Stimulated activated CD4-positive, alpha-beta T cell treated with anti-CD3 and anti-CD28 coated beads, Interleukin-1b, Interleukin-23, amount 100 ng/mL, for 24 hours (primary cell): ENCODE results near the gene SYT12.

Source experiments
- DNase-seq, 4 experiments: peaks; one replicate each; pipeline ENCODE4 v3.0.0-alpha.2; 2020; ENCODE audit warnings: low read depth in 4 of 4, low spot score in 1 of 4

Gene SYT12

GRCh38 chr11:67027943-67028542 is 5.1 kb downstream of the SYT12 start:
- DNase-seq, result no peak

DNA sequence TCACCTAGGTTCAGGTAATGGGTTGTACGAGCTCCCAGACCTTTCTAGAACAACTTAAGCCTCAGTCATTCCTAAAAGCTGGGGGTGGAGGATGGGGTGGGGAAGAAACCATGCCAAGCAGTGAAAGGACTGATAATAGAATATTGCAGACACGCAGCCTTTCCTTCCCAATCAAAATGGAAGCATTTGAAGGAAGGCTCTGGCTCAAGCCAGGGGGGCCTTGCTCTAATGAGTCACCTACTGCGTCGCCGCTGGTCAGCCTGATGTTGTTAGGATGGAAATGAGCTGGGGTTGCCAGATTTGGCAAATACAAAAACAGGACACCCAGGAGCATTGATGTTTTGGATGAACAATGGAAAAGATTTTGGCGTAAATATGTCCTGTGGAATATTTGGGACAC is 6.2 kb downstream of the SYT12 start:
- DNase-seq, result no peak

DNA sequence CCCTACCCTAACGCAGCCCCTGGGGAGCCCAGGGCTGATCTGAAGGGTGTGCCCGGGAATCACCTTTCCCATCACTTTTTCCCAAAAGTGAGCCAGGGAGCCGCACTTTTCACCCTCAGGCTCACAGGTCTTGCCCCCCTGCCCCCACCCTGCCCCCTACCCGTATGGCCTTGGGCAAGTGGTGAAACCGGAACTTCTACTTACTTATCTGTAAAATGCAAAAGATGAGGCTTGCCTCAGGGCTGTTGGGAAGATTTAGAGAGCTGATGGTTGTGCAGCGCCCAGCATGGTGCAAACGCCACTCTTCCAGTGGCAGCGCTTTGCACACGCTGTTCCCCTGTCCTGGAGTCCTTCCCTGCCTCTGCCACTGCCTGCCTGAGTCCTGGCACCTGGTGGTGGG is 8.0 kb downstream of the SYT12 start:
- no peak for DNase-seq

- DNase-seq, result no peak
These were observed 9.0 kb downstream of the SYT12 start for GRCh38 chr11:67031791-67032561.

GRCh38 chr11:67032830-67033551 is 10.1 kb downstream of the SYT12 start:
- DNase-seq, result no peak

DNA sequence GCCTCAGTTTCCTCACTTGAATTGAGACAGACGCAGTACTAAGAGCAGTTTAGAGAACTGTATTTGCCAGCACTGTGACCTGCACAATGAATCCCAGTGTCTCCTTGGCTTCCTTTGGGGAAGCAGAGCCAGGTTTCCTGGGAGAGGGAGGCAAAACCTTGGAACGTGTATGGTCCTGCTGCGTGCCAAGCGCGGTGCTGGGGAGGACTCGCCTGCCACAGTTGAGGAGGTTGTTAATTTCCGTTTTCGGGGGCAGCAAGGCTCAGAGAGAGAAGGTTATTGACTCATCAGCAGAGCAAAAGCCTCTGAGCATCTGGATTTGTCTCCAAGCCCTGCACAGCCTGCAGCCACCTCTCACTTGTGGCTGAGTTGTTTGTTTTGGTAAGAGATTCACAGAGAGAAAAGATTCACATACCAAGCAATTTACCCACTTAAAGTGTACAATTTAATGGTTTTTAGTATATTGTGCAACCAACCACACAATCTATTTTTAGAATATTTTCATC is 10.8 kb downstream of the SYT12 start:
- no peak for DNase-seq

- no peak for DNase-seq
These were observed 11.4 kb downstream of the SYT12 start for GRCh38 chr11:67034350-67034749.

DNA sequence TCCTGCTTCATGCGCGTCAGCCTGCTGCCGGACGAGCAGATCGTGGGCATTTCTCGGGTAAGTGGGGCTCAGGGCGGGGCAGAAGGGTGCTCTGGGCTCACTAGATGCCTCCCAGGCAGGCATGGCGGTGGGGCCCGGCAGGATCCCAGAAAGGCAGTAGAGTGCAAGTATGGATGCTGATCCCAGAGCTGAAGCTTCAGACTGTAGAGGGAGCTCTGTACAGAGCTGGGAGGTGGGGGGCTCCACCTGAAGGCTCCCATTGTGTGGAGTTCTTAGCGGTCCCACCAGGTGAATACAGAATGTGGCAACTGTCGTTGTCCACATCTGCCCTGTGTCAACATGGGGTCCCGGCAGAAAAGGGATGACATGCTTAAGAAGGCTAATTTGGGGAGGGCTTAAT is 17.2 kb downstream of the SYT12 start:
- no peak for DNase-seq

DNA sequence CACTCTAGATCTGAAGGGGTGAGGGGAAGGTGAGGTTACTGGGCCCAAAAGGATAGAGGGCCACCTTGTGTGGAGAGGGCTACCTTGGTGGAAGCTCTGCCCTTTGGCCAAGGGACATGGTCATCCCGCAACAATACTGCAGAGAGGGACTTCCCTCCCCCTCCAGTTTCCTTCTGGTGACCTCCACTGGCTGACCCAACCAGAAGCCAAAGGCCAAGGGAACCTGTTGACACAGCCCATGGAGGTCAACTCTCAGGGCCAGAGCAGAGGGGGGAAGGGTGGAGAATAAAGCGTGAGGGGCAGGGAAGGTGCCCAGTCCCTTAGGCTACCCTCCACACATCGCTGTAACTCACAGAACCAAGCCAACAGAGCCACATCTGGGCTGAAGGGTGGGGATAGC is 18.7 kb downstream of the SYT12 start:
- no peak for DNase-seq

- no peak for DNase-seq
These were observed 20.8 kb downstream of the SYT12 start for GRCh38 chr11:67043572-67044349.

DNA sequence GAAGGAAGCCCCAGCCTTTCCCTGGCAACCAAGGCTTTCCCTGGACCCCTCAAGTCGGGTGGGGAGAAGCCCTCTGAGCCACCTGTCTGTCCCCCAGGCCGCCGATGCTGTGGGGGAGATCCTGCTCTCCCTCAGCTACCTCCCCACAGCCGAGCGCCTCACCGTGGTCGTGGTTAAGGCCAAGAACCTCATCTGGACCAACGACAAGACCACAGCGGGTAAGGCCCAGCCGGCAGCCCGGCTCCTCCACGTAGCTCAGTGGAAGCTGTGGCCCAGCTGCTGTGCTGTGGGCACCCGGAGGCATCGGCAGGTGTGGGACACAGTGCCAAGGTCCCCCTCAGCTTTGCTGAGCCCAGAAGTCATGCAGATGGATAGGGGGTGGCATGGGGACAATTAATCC is 21.6 kb downstream of the SYT12 start:
- no peak for DNase-seq

GRCh38 chr11:67045314-67045713 is 22.4 kb downstream of the SYT12 start:
- DNase-seq, result no peak

DNA sequence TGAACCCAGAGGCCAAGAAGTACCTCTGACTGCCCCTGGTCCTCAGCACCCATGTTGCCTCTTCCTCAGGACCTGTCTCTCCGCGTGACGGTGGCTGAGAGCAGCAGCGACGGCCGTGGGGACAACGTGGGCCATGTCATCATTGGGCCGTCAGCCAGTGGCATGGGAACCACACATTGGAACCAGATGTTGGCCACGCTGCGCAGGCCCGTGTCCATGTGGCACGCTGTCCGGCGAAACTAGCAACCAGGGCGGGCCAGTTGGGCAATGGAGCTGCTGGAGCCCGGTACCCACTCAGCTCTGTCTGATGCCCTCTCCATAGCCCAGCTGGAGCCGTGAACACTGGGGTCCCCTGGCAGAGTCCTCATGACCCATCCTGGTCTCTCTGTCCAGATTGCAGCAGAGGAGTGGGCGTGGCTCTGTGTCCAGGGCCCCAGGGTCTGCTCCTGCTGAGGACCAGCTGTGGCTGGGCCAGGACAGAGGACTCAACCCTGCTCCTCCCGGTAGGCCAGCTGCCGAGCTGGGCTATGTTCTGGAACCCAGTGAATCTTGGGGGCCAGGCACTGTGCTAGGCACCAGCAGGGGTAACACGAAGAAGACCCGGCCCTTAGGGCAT is 25.7 kb downstream of the SYT12 start:
- DNase-seq, result no peak

GRCh38 chr11:67050139-67050538 is 27.2 kb downstream of the SYT12 start:
- no peak for DNase-seq

DNA sequence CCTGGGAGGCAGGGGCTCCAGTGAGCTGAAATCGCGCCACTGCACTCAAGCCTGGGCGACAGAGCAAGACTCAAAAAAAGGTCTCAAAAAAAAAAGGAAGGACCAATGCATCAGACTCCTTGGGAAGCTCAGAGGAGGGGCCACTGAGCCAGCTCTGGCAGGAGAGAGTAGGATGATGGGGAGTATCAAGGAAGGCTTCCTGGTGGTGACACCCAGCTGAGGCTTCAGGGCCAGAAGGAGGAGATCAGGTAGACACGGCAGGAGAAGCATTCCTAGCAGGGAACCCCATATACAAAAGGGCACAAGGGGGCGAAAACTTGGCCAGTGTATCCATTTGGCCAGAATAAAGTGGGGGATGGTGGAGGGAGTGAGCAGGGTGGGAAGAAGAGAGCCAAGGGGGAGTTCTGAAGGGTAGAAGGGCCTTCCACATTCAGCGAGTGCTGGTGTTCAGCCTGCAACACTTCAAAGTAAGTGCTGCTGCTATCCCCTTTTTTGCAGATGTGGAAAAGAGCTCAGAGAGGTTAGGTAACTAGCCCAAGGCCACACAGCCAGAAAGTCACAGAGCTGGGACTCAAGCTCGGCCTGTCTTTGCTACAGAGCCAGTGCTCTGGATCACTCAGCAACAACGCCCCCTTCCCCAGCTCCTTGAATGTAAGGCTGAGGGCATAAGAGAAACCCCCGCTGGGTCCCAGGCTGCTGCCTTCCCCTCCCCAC is 28.4 kb downstream of the SYT12 start:
- no peak for DNase-seq

DNA sequence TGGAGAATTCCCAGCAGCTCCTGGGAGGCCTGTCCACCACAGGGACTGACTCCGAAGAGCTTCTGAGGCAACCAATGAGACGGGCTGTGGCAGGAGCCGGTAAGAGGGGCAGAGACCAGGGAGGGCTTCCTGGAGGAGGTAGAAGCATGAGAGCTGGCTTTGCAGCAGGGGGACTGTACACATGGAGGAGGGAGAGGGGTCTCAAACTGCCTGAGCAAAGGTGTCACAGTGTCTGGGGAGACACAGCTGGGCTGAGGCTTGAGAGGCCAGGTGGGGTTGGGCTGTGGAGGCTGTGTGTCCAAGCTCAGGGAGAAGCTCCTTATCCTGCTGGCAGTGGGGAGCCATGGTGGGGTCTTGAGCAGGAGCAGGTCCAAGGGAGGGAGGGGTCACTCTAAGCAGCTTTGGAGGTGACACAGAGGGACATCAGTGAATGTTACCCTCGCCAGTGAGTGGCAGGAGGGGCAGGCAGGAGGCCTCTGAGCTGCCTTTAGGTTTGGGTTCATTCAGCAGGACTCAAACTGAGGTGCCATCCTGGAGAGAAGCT is 29.1 kb downstream of the SYT12 start:
- DNase-seq, result no peak

DNA sequence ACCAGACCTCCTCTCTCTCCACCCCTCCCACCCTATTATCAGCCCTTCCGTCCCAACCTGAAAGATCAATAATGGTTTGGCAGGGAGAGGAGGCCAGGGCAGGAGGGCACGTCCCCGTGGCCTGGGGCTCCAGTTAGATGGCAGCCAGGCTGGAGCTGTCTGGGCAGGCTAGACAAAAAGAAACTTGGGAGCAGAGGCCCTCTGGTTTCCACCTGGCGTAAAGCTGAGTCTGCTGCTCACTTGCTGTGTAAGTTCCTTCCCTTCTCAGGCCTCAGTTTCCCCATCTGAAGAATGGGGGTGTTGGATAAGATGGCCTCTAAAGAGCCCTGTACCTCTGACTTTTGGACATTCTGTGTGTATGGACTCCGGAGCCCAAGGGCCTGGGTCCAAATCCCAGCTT is 30.0 kb downstream of the SYT12 start:
- no peak for DNase-seq

DNA sequence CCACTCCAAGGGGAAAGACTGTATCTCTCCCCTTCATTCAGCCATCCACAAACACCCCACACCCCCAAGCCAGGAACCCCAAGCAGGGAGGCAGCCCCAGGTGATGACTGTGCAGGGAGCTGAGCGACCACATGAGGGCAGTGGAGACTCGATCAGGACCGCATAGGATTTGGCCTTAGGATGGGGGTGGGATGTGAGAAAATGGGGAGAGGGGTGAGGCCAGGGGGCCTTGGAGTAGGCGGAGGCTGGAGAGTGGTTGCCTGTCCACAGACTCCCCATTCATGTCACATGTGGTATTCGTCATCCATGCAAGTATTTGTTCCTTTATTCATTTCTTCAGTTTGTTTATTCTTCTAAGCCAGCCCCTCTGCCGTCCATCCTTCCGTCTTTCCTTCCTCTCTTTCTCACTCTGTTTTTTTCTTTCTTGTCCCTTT is 31.0 kb downstream of the SYT12 start:
- peak in 2 of 4 experiments; percentile 13 to 22 for DNase-seq

- DNase-seq, result no peak
These were observed 31.5 kb downstream of the SYT12 start for GRCh38 chr11:67054346-67054835.
